Cardiac fibroblast (primary cell): ENCODE measurements around the gene AHSG.
"Not testable (repeated sequence)": the region's sequence is repeated elsewhere in the genome, so short reads cannot be mapped to it uniquely, and the experiment has no call there.

Experiments used
- DNase-seq, 2 donors: peaks; one replicate each; pipeline versions ENCODE4 v3.0.0 to v3.0.0-alpha.2; 2010; ENCODE audit warnings: low read depth in 2 of 2
- H3K4me3 ChIP-seq, 2 donors: replicated peaks in 1 of 2; 1 replicate in 1 of 2; 2 replicates in 1 of 2; pipeline ENCODE4 v1.5.1; 2011; ENCODE audit warnings: low read depth in 2 of 2, low read length in 2 of 2, mild to moderate bottlenecking in 2 of 2, moderate library complexity in 1 of 2
- TF ChIP-seq, protein P1 (sequence below): IDR thresholded peaks from one replicate; pipeline ENCODE4 v1.5.1; 2011; ENCODE audit warnings: low read depth, mild to moderate bottlenecking, low read length, inconsistent platforms

The AHSG gene, protein sequence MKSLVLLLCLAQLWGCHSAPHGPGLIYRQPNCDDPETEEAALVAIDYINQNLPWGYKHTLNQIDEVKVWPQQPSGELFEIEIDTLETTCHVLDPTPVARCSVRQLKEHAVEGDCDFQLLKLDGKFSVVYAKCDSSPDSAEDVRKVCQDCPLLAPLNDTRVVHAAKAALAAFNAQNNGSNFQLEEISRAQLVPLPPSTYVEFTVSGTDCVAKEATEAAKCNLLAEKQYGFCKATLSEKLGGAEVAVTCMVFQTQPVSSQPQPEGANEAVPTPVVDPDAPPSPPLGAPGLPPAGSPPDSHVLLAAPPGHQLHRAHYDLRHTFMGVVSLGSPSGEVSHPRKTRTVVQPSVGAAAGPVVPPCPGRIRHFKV

DNA sequence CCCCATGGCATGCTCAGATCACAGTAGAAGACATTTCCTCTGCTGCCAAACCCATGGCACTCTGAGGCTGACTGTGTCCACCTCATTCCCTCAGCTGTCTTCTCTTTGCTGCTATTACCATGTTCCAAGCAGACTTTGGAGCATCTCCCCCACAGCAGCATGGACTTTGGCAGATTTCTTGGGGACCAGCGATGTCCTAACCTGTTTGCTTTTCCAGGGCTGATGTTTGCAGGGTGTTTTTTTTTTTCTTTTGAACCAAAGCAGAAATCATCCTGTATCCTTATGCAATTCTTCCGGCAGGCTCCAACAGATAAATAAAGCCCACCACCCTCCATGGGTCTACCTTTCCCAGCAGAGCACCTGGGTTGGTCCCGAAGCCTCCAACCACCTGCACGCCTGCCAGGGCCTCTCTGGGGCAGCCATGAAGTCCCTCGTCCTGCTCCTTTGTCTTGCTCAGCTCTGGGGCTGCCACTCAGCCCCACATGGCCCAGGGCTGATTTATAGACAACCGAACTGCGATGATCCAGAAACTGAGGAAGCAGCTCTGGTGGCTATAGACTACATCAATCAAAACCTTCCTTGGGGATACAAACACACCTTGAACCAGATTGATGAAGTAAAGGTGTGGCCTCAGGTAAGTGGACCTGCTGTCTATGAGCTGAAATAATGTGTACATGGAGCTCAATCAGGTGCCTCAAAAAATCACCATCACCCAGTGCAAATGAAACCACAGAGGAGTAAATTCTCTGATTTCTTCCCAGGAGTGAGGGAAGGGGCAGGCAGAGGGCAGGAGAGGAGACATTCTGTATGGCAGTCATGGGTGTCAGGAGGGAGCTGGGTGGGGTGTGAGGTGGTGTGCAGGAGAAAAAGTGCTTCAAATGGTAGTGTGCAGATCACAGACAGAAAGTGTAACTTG is at the start of gene AHSG:
Gene AHSG, plus strand, starts transcription at position 340 of the 916 bp plus-strand sequence. Its CDS starts 82 bp downstream, at position 422.
- DNase-seq = no peak
- H3K4me3 ChIP-seq = no peak within 1 kb of the TSS
- TF ChIP-seq, protein P1, sequence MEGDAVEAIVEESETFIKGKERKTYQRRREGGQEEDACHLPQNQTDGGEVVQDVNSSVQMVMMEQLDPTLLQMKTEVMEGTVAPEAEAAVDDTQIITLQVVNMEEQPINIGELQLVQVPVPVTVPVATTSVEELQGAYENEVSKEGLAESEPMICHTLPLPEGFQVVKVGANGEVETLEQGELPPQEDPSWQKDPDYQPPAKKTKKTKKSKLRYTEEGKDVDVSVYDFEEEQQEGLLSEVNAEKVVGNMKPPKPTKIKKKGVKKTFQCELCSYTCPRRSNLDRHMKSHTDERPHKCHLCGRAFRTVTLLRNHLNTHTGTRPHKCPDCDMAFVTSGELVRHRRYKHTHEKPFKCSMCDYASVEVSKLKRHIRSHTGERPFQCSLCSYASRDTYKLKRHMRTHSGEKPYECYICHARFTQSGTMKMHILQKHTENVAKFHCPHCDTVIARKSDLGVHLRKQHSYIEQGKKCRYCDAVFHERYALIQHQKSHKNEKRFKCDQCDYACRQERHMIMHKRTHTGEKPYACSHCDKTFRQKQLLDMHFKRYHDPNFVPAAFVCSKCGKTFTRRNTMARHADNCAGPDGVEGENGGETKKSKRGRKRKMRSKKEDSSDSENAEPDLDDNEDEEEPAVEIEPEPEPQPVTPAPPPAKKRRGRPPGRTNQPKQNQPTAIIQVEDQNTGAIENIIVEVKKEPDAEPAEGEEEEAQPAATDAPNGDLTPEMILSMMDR = no peak

DNA sequence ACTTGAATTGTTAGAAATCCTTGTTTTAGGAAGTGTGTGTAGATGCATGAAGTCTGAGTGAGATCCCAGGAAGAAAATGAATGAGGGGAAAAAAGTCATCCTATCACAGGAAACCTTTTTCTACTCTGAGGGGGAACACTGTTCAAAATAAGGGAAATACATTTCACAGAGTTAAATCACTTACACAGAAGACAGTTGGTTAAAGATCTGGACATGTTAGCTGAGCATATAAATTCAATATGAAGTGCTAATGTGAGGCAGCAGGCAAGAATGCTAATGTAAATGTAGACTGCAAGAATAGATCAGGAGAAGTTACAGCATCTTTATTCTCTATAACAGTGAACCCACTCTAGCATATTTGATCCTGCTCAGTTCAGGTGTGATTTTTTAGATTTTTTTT is 48.3 kb upstream of the AHSG start:
- no peak for DNase-seq
- TF ChIP-seq, protein P1 = no peak
- no peak overlapping the region for H3K4me3 ChIP-seq

DNA sequence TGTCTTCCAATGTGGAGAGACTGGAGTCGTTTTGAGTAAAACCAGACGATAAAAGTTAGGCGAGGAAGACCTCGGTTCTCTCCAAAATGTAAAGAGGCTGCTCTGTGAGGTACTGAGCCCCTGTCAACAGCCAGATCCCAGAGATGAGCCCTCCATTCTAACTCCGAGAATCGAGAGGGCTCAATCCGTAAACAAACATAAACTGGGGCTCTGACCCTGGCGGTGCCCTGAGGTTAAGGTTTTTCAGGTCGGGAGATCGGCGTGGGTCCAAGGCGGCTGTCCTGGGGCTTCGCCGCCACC is 46.1 kb upstream of the AHSG start:
- peak overlapping the region; percentile 98 to 99 for H3K4me3 ChIP-seq
- DNase-seq = no peak
- TF ChIP-seq, protein P1 = no peak

DNA sequence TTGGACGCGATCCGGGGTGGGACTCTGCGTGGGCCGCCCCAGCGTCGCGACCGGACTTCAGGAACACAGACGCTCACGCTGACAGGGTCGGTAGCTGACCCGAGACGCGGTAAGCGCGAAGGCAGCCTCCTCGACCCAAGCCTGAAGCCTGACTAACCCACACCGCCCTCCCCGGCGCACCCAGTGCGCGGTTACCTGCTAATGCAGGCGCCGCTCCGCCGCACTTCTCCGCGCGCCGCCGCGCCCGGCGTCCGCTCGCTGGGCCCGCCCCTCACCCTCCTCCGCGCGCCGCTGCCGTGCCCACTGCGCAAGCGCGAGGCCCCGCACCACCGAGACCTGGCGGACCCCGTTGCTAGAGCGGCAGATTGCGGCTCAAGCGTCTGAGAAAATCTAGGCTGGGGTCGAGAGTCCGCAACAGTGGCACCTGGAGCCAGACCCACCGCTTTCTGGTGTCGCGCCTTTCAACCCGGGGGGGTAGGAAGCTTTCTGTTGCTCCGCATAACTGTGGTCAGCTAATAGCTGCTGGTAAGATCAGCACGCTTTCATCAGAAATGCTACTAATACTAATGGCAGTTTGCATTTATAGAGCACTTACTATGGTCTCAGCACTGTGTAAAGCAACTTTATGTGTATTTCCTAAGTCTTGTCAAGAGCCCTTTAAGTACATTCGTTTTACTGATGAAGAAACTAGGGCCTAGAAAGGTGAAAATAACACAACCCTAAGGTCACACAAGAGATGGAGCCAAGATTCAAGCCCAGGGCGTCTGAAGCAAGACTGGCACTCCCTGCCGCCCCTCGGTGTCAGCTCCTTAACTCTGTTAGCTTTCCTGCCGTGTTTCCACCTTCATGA is 45.6 kb upstream of the AHSG start, which contains the start of gene TBCCD1:
Gene TBCCD1, minus strand, starts transcription at position 268 of the 850 bp plus-strand sequence. CDS start 3,010 bp downstream, outside the sequence.
- TF ChIP-seq, protein P1 = no peak
- H3K4me3 ChIP-seq = peak within 1 kb of the TSS; percentile 98 to 99
- DNase-seq = peak; percentile 90 to 92

DNA sequence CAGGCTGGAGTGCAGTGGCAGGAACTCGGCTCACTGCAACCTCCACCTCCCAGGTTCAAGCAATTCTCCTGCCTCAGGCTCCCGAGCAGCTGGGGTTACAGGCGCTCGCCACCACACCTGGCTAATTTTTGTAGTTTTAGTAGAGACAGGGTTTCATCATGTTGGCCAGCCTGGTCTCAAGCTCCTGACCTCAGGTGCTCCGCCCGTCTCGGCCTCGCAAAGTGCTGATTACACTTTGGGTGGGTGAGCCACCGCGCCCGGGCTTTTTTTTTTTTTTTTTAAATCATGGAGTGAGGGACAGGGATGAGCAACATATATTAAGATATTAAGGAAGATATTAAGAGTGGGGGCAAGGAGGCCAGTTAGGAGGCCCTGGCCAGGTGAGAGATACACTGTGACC is 43.5 kb upstream of the AHSG start:
- not testable (repeated sequence) for DNase-seq
- peak overlapping the region in 1 of 2 donors; percentile 70 for H3K4me3 ChIP-seq

DNA sequence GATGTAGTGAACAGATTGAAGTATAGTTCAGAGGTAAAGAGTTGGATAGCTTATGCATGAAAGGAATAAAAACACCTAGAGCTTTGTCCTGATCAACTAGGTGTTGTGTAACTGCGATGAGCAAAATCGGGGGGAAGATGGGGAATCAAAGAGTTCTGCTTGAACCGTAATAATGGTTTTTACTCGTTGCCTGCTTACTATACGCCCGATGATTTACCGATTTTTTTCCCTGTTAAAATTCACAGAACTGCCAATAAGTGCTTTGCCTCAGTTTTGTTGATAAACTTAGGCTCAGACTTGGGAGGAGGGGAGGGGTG is 43.1 kb upstream of the AHSG start:
- TF ChIP-seq, protein P1 = no peak
- DNase-seq = no peak
- H3K4me3 ChIP-seq = peak overlapping the region; percentile 70 to 88
